Measurements from ENCODE around the gene HAUS3.

- peak in 1 of 7 experiments; percentile 8 for TF ChIP-seq CTCF (IDR thresholded peaks at IDR 0.05)
- no peak for TF ChIP-seq POLR2A (IDR thresholded peaks at IDR 0.05)
- TF ChIP-seq EP300 (IDR thresholded peaks at IDR 0.05), result no peak
Observed at GRCh38 chr4:2243681-2244380, 1.9 kb upstream of the HAUS3 start.
